Cardiac muscle cell (in vitro differentiated cells and primary cell): Measurements from ENCODE around the gene FRAS1. TPM values are rescaled to one million over a fixed set of nuclear protein-coding genes. Genes with fewer than 3 reads are reported as not detected.
"Not testable (repeated sequence)": the region's sequence is repeated elsewhere in the genome, so short reads cannot be mapped to it uniquely, and the experiment has no call there.

Experiments used
- DNase-seq, 2 donors: peaks; one replicate each; pipeline versions ENCODE4 v3.0.0 to v3.0.0-alpha.2; 2010 to 2017; ENCODE audit warnings: low read depth in 1 of 2, low spot score in 1 of 2
- H3K27ac ChIP-seq: fragments of 200-600 bp; sonication (generic); 2 replicates; pipeline ENCODE4 v1.5.1; 2016
- H3K27me3 ChIP-seq: fragments of 200-600 bp; sonication (generic); 2 replicates; pipeline ENCODE4 v1.6.0; 2016; ENCODE audit warnings: control low read depth
- H3K36me3 ChIP-seq: fragments of 200-600 bp; sonication (generic); 2 replicates; pipeline ENCODE4 v1.5.1; 2016; ENCODE audit warnings: control low read depth
- H3K4me1 ChIP-seq: fragments of 200-600 bp; sonication (generic); 2 replicates; pipeline ENCODE4 v1.8.1; 2017; ENCODE audit warnings: low read depth, mild to moderate bottlenecking, mixed run types
- H3K4me3 ChIP-seq: fragments of 200-600 bp; sonication (generic); 2 replicates; pipeline ENCODE4 v1.5.1; 2016; ENCODE audit warnings: mild to moderate bottlenecking
- H3K9me3 ChIP-seq: fragments of 200-600 bp; sonication (generic); 2 replicates; pipeline ENCODE4 v1.5.1; 2017; ENCODE audit warnings: low read depth, mild to moderate bottlenecking, control low read depth
- polyA plus RNA-seq: library from polyadenylated mRNA; unstranded; fragments of >200 nt; fragmentation: Nextera tagmentation; extraction: Ambion mirVana; gene quantifications from 2 replicates; pipeline ENCODE4 v1.2.1, GENCODE V29; 2016
- total RNA-seq: library from RNA; depleted of rRNA; stranded (reverse); fragments of >200 nt; gene quantifications from 2 replicates; pipeline ENCODE4 v1.2.3, GENCODE V29; 2016
- TF ChIP-seq, protein P1 (sequence below): IDR thresholded peaks from 2 replicates; pipeline ENCODE4 v1.5.1; 2012; ENCODE audit warnings: low read depth, mild to moderate bottlenecking, low read length

Gene FRAS1
- total and polyA plus RNA-seq, 2 experiments from 2014 or later, result 4.4 to 20.4 TPM

DNA sequence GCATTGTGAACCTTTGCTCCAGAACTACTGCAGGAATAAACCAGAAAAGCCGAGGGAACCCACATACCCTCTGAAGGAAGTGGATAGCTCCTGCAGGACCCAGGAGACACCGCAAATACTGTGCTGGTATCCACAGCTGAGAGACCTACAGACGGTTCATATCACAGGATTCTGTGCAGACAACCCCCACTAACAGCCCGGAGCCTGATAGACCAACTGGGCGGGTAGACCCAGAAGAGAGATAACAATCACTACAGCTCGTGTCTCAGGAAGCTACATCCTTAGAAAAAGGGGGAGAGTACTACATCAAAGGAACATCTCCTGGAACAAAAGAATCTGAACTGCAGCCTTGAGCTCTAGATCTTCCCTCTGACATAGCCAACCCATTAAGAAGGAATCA, 150.8 kb downstream of the FRAS1 start:
- no peak for DNase-seq
- Histone ChIP-seq H3K4me3 (no peak overlapping the region), H3K27me3 (no peaks in the 10 kb centered on the region), H3K27ac (no peak overlapping the region), H3K9me3 (no peaks in the 10 kb centered on the region), H3K4me1 (no peaks in the 10 kb centered on the region), H3K36me3 (no peaks in the 10 kb centered on the region)
- TF ChIP-seq, protein P1, sequence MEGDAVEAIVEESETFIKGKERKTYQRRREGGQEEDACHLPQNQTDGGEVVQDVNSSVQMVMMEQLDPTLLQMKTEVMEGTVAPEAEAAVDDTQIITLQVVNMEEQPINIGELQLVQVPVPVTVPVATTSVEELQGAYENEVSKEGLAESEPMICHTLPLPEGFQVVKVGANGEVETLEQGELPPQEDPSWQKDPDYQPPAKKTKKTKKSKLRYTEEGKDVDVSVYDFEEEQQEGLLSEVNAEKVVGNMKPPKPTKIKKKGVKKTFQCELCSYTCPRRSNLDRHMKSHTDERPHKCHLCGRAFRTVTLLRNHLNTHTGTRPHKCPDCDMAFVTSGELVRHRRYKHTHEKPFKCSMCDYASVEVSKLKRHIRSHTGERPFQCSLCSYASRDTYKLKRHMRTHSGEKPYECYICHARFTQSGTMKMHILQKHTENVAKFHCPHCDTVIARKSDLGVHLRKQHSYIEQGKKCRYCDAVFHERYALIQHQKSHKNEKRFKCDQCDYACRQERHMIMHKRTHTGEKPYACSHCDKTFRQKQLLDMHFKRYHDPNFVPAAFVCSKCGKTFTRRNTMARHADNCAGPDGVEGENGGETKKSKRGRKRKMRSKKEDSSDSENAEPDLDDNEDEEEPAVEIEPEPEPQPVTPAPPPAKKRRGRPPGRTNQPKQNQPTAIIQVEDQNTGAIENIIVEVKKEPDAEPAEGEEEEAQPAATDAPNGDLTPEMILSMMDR, result no peak

DNA sequence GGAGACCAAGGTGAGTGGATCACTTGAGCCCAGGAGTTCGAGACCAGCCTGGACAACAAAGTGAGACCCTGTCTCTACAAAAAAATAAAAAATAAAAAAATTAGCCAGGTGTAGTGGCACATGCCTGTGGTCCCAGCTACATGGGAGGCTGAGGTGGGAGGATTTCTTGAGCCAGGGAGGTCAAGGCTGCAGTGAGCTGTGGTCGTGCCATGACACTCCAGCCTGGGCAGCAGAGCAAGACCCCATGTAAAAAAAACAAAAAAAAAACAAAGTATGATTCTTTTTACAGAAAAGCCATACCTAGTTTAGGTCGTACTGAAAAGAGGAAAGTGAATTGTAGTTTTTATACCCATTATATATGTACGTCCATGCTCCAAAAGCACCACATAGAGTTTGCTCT, 151.8 kb downstream of the FRAS1 start:
- H3K4me3 ChIP-seq, result not testable (repeated sequence)

DNA sequence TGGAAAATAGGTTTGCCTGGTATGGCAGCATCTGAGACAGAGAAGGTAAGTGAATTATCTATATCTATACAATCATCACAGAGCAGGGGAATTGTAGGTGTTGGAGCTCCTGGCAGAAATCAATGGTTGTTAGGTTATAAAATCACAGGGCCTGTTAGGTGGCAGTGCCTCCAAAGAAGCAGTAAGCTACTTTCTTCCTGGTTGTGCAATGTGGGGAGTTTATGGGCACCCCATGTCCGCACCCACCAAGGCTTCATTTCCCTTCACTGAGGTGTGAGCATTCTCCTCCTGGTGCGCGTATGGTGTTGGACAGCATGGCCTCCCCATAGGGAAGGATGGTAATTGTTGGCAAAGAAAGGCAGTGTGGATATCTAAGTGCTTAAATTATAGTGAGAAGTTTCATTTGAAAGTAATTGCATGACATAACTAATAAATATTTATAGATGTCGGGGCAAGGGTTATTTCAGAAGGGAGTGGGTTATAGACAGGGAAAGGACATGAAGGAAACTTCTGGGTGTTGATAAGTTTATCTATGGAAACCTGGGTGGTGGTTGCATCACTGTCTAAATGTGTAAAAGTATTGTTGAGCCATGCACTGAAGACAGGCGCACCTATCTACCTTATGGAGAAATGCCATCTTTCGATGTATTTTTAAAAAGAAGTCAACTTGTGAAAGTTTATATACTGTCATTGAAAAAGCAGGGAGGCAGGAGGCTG, 153.7 kb downstream of the FRAS1 start:
- Histone ChIP-seq H3K27ac (no peak overlapping the region), H3K36me3 (no peaks in the 10 kb centered on the region), H3K4me1 (no peaks in the 10 kb centered on the region), H3K27me3 (no peaks in the 10 kb centered on the region), H3K9me3 (no peaks in the 10 kb centered on the region), H3K4me3 (no peak overlapping the region)
- TF ChIP-seq, protein P1, result no peak
- DNase-seq, result no peak

More for the DNA sequence above, 151.8 kb downstream of the FRAS1 start:
- not testable (repeated sequence) for H3K4me1 ChIP-seq, H3K27me3 ChIP-seq, H3K36me3 ChIP-seq, H3K27ac ChIP-seq, H3K9me3 ChIP-seq, DNase-seq

DNA sequence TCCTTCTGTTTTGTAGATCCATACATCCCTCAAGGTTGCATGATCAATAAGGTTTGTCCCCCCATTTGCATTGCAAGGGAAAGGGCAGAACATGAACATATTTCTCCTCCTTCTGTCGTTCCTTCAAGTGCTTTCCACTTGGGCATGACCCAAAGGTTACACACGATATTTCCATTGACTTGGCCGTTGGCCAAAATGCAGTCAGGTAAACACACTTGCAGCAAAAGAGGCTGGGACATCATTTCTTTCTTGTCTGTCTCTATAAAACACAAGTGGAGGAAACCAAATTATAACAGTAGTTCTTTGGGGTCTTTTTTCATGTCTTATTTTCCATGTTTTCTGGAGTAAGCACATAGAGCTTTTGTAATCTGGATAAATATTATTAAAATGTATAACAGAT, 156.1 kb downstream of the FRAS1 start:
- no peak overlapping the region for H3K27ac ChIP-seq
- H3K4me3 ChIP-seq, result no peak overlapping the region
- no peaks in the 10 kb centered on the region for H3K9me3 ChIP-seq
- no peaks in the 10 kb centered on the region for H3K4me1 ChIP-seq
- DNase-seq, result no peak
- no peaks in the 10 kb centered on the region for H3K27me3 ChIP-seq
- TF ChIP-seq, protein P1, result no peak
- no peaks in the 10 kb centered on the region for H3K36me3 ChIP-seq

DNA sequence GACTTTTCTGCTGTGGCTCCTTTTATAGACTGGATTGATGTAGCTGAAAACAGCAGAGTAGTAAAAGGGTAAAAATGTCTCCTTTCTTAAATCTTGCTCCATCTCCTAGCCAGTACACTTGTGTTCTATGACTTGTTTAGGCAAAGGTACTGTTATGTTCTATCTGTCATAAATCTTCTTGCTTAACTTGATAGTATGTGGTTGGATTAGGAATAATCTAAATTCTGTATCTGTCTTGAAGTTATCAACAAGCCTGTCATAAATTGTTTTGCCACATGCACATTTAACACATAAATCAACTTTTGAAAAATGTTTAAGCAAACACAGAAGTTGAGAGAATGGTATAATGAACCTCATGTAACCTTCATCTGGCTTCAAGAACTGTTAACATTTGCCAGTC, 157.0 kb downstream of the FRAS1 start:
- Histone ChIP-seq H3K27ac (no peak overlapping the region), H3K4me1 (no peaks in the 10 kb centered on the region), H3K9me3 (no peaks in the 10 kb centered on the region), H3K27me3 (no peaks in the 10 kb centered on the region), H3K4me3 (no peak overlapping the region), H3K36me3 (no peaks in the 10 kb centered on the region)
- DNase-seq, result no peak
- TF ChIP-seq, protein P1, result no peak

DNA sequence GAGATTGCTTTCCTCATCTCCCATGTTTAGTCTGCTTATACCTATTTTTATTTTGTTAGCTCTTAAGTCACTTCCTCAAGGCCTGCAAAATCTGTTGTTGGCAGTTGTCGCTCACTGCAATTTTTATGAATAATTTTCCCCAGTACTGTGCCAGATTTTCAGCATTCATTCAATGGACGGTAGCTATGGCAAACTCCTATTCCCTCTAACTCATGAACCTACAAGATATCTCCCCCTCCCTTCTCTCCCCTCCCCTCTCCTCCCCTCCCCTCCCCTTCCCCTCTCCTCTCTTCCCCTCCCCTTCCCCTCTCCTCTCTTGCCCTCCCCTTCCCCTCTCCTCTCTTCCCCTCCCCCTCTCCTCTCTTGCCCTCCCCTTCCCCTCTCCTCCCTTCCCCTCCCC, 160.4 kb downstream of the FRAS1 start:
- H3K27ac ChIP-seq, result no peak overlapping the region
- no peak overlapping the region for H3K4me3 ChIP-seq
- H3K4me1 ChIP-seq, result peaks cover 10% of the 10 kb centered on the region
- no peak for DNase-seq
- no peaks in the 10 kb centered on the region for H3K36me3 ChIP-seq
- TF ChIP-seq, protein P1, result no peak
- H3K9me3 ChIP-seq, result no peaks in the 10 kb centered on the region
- no peaks in the 10 kb centered on the region for H3K27me3 ChIP-seq
